SW 1271 (cell line): Measurements from ENCODE around the gene RASA3.
"Not testable (repeated sequence)": the region's sequence is repeated elsewhere in the genome, so short reads cannot be mapped to it uniquely, and the experiment has no call there.

Experiments
- DNase-seq, 2 experiments: peaks; one replicate each; lab custom pipeline; 2025; lab: John Stamatoyannopoulos, UW

RASA3 gene

DNA sequence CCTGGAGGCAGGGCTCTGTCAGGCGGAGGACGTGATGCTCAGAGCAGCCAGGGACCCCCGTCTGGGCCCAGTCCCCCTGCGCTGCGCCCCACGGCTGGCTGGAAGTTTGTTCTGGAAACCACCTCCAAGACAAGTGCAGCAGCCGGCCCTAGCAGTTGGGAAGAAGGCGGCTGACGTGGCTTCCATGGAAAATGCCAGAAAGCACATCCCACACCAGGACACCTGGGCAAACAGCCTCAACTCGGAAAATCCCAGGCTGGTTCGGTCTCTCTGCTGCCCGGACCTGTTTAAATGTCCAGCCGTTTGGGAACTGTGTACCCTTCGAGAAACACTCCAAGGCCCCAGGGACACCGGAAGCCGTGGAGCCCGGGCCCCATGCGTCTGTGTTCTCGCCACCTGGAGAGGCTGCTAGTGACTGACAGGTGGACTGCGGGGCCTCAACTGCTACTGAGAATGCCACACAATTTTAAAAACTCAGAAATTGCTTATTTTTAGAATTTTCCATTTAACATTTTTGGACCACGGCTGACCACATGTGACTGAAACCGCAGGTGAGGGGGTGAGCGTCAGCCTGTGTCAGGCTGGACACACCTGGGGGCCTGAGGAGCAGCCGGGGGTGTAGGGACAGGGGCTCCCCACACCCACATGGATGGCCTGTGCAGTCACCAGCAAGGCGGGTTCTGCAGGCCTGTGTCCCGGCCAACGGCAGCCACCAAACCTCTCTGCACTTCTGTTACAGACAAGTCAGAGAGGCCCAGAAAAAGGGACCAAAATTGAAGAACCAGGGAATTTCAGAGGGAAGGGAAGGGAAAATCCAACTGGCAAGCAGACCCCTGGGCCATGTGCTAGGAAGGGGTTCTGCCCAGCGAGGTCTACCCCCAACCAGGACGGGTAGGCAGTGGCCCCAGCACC, 31.7 kb downstream of the RASA3 start:
- no peak for DNase-seq

- peak; percentile 12 to 34 for DNase-seq
Observed at GRCh38 chr13:114099918-114100445, 32.4 kb downstream of the RASA3 start.

GRCh38 chr13:114099191-114099590, 33.2 kb downstream of the RASA3 start:
- peak; percentile 4 to 33 for DNase-seq

DNA sequence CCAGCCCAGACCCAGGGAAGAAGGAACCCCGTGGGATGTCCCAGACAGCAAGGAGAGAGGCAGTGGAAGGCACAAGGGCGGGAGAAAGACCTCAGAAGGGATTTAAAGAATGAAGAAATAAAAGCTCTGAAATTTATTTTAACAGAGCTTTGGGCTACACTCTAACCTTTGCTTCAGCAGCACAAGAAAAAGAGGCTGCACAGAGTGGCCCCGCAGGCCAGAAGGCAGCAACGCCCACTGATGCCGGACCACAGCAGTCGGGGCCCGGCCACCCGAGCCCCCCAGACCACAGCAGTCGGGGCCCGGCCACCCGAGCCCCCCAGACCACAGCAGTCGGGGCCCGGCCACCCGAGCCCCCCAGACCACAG, 33.8 kb downstream of the RASA3 start:
- not testable (repeated sequence) for DNase-seq

GRCh38 chr13:114097893-114098688, 34.3 kb downstream of the RASA3 start:
- DNase-seq, result no peak

GRCh38 chr13:114097212-114097892, 35.1 kb downstream of the RASA3 start:
- DNase-seq, result no peak

- DNase-seq, result no peak
Observed at GRCh38 chr13:114096811-114097211, 35.6 kb downstream of the RASA3 start.

DNA sequence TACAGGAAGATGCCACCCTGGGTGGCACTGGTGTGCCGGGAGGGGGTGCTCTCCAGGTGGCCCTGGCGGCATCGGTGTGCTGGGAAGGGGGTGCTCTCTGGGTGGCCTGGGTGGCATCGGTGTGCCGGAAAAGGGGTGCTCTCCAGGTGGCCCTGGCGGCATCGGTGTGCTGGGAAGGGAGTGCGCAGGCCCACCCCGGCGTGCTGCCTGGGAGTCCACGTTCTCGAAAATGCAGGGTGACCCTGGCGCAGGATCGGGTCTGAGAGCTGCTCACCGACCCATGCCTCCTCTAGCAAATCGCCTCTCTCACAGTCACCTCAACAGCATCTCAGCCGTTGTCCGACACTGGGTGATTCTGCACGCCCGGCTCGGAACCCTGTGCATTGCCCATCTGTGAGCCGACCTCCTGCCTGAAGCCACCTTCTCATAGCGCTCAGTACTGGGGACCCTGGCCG, 36.4 kb downstream of the RASA3 start:
- DNase-seq, result no peak

GRCh38 chr13:114095486-114095885, 36.9 kb downstream of the RASA3 start:
- no peak for DNase-seq

DNA sequence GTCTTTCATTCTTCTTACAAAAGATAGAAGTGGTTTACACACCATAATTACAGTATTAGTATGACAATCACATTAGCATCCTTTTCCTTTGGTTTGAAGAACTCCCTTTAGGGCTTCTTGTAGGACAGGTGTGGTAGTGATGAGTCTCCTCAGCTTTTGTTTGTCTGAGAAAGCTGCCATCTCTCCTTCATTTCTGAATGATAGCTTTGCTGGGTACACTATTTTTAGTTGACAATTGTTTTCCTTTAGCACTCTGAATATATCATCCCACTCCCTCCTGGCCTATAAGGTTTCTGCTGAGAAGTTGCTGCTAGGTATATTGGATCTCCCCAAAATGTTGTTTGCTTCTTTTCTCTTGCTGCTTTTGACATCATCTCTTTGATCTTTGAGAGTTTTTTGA, 39.3 kb downstream of the RASA3 start:
- no peak for DNase-seq

DNA sequence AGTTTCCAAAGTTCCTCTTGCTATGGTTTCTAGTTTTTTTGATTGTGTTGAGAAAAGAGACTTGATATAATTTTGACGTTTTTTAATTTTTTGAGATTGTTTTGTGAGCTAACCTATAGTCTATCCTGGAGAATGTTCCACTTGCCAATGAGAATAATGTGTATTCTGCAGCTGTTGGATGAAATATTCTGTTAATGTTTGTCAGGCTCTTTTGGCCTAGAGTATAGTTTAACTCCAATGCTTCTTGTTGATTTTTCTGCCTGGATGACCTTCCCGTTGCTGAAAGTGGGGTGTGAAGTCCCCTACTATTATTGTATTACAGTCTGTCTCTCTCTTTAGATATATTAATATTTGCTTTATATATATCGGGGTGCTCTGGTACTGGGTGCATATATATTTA, 40.0 kb downstream of the RASA3 start:
- DNase-seq, result no peak

DNA sequence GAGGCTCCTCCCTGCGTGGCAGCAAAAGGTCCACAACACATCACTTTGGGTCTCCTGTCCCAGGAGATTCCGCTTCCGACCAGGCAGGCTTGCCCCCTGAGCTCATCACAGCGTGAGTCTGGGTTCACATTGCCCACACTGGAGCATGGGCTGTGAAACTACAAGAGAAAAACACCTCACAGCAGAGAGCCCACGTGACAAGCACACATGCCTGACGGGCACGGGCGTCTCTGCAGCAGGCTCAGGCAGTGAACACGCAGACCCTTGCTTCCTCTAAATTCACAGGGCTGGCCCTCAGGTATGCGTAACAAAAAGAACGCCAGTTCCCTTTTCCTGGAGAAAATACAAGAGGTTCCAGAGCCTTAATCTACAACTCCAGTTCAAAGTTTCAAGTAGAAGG, 41.9 kb downstream of the RASA3 start:
- DNase-seq, result no peak

- no peak for DNase-seq
Observed at GRCh38 chr13:114089751-114090400, 42.5 kb downstream of the RASA3 start.

DNA sequence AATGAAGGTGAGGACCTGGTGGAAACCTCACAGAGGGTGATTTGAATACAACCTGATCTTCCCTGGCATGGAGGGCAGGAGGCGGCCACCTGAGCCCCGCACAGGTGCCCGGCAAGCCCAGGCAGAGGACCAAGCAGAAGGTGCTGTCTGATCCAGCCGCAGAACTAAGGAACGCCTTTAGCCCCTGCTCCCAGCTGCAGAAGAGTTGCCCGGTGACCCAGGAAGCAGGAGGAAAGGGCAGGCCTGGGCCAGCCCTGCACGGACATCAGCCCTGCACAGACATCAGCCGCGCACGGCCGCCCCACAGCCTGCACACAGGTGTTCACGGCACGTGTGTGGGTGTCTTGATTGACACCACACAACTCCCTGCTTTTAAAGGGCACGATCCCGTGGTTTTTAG, 43.1 kb downstream of the RASA3 start:
- DNase-seq, result no peak

DNA sequence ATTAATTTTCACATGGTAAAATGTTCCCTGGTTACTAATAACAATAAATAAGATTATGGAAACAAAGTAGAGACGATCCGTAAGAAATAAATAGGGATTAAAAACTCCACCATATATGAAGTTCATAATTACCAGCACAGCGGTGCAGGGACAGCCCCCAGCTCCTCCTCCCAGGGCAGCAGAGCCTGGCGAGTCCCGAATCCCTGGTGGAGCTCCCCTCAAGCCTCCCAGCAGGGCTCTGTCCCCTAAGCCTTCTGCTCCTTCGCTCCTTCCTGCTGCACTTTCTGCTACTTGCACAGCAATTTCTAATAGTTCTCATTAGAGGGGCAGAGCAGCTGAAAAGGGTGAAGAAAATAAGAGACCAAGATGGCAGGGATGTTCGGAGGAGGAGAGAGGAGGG, 43.6 kb downstream of the RASA3 start:
- DNase-seq, result no peak

- no peak for DNase-seq
Observed at GRCh38 chr13:114088234-114088633, 44.2 kb downstream of the RASA3 start.

DNA sequence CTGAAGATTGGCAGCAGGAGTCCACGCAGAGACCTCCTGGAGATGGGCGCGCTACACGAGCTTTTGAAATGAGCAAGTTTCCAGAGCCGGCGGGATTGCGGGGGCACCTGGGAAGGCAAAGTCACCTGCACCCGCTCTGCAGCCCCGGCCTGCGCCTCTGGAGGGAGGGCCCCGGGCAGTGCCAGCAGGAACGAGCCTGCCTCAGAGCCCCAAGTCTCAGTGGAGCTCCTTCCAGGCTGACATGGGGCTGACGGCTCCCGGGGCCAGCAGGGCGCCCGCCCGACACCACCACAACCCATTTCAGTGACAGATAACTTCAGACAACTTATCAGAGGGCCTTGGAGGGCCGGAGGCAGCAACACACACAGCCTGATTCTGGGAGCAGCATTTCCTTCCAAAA, 45.0 kb downstream of the RASA3 start:
- no peak for DNase-seq

- DNase-seq, result no peak
Observed at GRCh38 chr13:114082849-114083645, 49.4 kb downstream of the RASA3 start.

DNA sequence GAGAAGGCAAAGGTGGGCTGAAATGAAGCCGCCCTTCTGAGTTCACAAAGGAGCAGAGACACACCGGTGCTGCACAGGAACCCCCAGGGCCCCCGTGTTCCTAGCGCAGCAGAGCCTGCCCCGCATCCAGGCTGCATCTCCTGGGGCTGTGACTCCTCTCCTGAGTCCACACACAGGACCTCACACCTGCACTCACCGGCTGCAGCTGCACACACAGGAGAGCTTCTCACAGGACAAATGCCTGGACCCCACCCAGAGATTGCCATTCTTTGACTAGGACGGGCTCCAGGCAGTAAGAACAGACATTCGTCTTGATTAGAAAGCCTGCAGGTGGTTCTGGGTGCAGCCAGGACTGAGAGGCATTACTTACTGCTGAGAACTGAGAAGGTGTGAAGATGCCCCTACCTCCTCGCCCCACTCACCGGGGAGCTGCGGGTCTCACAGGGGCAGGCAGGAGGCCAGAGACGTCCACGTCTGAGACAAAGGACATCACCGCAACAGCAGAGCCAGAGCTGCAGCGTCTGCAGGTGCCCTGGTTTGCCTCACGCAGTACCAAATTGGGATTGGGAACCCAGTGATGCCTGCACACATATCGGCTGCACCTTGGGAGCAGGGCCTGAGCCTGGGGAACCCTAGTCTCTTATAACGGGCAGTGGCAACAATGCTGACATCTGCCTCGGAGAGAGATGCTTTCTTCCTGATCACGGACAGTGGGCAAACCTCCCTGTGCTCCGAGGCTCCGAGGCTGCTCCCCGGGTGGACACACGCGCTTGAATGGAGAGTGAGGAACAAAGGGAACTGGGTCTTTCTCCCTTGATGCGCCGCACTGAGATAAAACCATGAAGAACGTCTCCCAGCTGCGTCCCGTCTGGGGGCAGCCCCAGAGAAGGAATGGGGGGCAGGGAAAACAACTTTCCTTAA, 50.4 kb downstream of the RASA3 start:
- no peak for DNase-seq
